Activated naive CD8-positive, alpha-beta T cell (primary cell): ENCODE data around the gene UVRAG.

Experiments used
- H3K27ac Mint-ChIP-seq: one replicate; pipeline ENCODE4 v1.8.0; 2021; ENCODE audit warnings: mixed read lengths
- H3K27me3 Mint-ChIP-seq: one replicate; pipeline ENCODE4 v1.8.0; 2021; ENCODE audit warnings: mixed read lengths
- H3K36me3 Mint-ChIP-seq: one replicate; pipeline ENCODE4 v1.8.0; 2021; ENCODE audit warnings: mixed read lengths
- H3K4me1 Mint-ChIP-seq: one replicate; pipeline ENCODE4 v1.8.0; 2021; ENCODE audit warnings: low read depth, mixed read lengths
- H3K4me3 Mint-ChIP-seq: one replicate; pipeline ENCODE4 v1.8.0; 2021; ENCODE audit warnings: mild to moderate bottlenecking, mixed read lengths
- H3K9me3 Mint-ChIP-seq: one replicate; pipeline ENCODE4 v1.8.0; 2021; ENCODE audit warnings: low read depth, mixed read lengths

UVRAG gene

GRCh38 chr11:76025068-76025467 is 210.1 kb downstream of the UVRAG start:
- H3K36me3 Mint-ChIP-seq, result peaks cover 45% of the 10 kb centered on the region
- peaks cover 3% of the 10 kb centered on the region for H3K9me3 Mint-ChIP-seq
- no peak overlapping the region for H3K4me3 Mint-ChIP-seq
- no peaks in the 10 kb centered on the region for H3K27me3 Mint-ChIP-seq
- no peak overlapping the region for H3K27ac Mint-ChIP-seq
- peaks cover 2% of the 10 kb centered on the region for H3K4me1 Mint-ChIP-seq

- H3K4me1 Mint-ChIP-seq, result peaks cover 2% of the 10 kb centered on the region
- no peaks in the 10 kb centered on the region for H3K27me3 Mint-ChIP-seq
- peaks cover 3% of the 10 kb centered on the region for H3K9me3 Mint-ChIP-seq
- no peak overlapping the region for H3K27ac Mint-ChIP-seq
- H3K4me3 Mint-ChIP-seq, result no peak overlapping the region
- peaks cover 48% of the 10 kb centered on the region for H3K36me3 Mint-ChIP-seq
Measured at GRCh38 chr11:76025817-76026216, 210.8 kb downstream of the UVRAG start.

GRCh38 chr11:76026281-76026680 is 211.3 kb downstream of the UVRAG start:
- no peak overlapping the region for H3K27ac Mint-ChIP-seq
- H3K36me3 Mint-ChIP-seq, result peaks cover 50% of the 10 kb centered on the region
- peaks cover 1% of the 10 kb centered on the region for H3K4me1 Mint-ChIP-seq
- H3K4me3 Mint-ChIP-seq, result no peak overlapping the region
- no peaks in the 10 kb centered on the region for H3K27me3 Mint-ChIP-seq
- H3K9me3 Mint-ChIP-seq, result peaks cover 3% of the 10 kb centered on the region

- peaks cover 49% of the 10 kb centered on the region for H3K36me3 Mint-ChIP-seq
- H3K9me3 Mint-ChIP-seq, result peaks cover 3% of the 10 kb centered on the region
- no peaks in the 10 kb centered on the region for H3K27me3 Mint-ChIP-seq
- no peaks in the 10 kb centered on the region for H3K4me1 Mint-ChIP-seq
- no peak overlapping the region for H3K27ac Mint-ChIP-seq
- no peak overlapping the region for H3K4me3 Mint-ChIP-seq
Measured at GRCh38 chr11:76026862-76027261, 211.9 kb downstream of the UVRAG start.

- H3K4me3 Mint-ChIP-seq, result no peak overlapping the region
- no peaks in the 10 kb centered on the region for H3K4me1 Mint-ChIP-seq
- no peak overlapping the region for H3K27ac Mint-ChIP-seq
- H3K27me3 Mint-ChIP-seq, result no peaks in the 10 kb centered on the region
- H3K9me3 Mint-ChIP-seq, result peaks cover 3% of the 10 kb centered on the region
- peaks cover 31% of the 10 kb centered on the region for H3K36me3 Mint-ChIP-seq
Measured at GRCh38 chr11:76030286-76030685, 215.3 kb downstream of the UVRAG start.

GRCh38 chr11:76030968-76031590 is 216.1 kb downstream of the UVRAG start:
- Mint-ChIP-seq H3K36me3 (peaks cover 31% of the 10 kb centered on the region), H3K27ac (no peak overlapping the region), H3K4me1 (no peaks in the 10 kb centered on the region), H3K4me3 (no peak overlapping the region), H3K9me3 (peaks cover 3% of the 10 kb centered on the region), H3K27me3 (no peaks in the 10 kb centered on the region)

- no peaks in the 10 kb centered on the region for H3K27me3 Mint-ChIP-seq
- no peak overlapping the region for H3K4me3 Mint-ChIP-seq
- peaks cover 18% of the 10 kb centered on the region for H3K36me3 Mint-ChIP-seq
- H3K4me1 Mint-ChIP-seq, result no peaks in the 10 kb centered on the region
- no peaks in the 10 kb centered on the region for H3K9me3 Mint-ChIP-seq
- no peak overlapping the region for H3K27ac Mint-ChIP-seq
Measured at GRCh38 chr11:76033699-76034098, 218.7 kb downstream of the UVRAG start.

- Mint-ChIP-seq H3K4me3 (no peak overlapping the region), H3K27ac (no peak overlapping the region), H3K9me3 (no peaks in the 10 kb centered on the region), H3K4me1 (no peaks in the 10 kb centered on the region), H3K36me3 (peaks cover 10% of the 10 kb centered on the region), H3K27me3 (no peaks in the 10 kb centered on the region)
Measured at GRCh38 chr11:76035020-76035419, 220.0 kb downstream of the UVRAG start.

- H3K27me3 Mint-ChIP-seq, result no peaks in the 10 kb centered on the region
- no peaks in the 10 kb centered on the region for H3K4me1 Mint-ChIP-seq
- H3K36me3 Mint-ChIP-seq, result peaks cover 10% of the 10 kb centered on the region
- no peak overlapping the region for H3K27ac Mint-ChIP-seq
- no peaks in the 10 kb centered on the region for H3K9me3 Mint-ChIP-seq
- H3K4me3 Mint-ChIP-seq, result no peak overlapping the region
Measured at GRCh38 chr11:76038608-76039007, 223.6 kb downstream of the UVRAG start.

GRCh38 chr11:76041208-76041607 is 226.2 kb downstream of the UVRAG start:
- peaks cover 26% of the 10 kb centered on the region for H3K36me3 Mint-ChIP-seq
- H3K27ac Mint-ChIP-seq, result no peak overlapping the region
- peaks cover 7% of the 10 kb centered on the region for H3K9me3 Mint-ChIP-seq
- H3K4me1 Mint-ChIP-seq, result no peaks in the 10 kb centered on the region
- H3K4me3 Mint-ChIP-seq, result no peak overlapping the region
- H3K27me3 Mint-ChIP-seq, result no peaks in the 10 kb centered on the region

- H3K27me3 Mint-ChIP-seq, result no peaks in the 10 kb centered on the region
Measured at GRCh38 chr11:76044750-76045320, 229.8 kb downstream of the UVRAG start.

GRCh38 chr11:76047231-76047630 is 232.2 kb downstream of the UVRAG start:
- Mint-ChIP-seq H3K4me1 (no peaks in the 10 kb centered on the region), H3K27ac (no peak overlapping the region), H3K9me3 (peaks cover 19% of the 10 kb centered on the region), H3K36me3 (peaks cover 47% of the 10 kb centered on the region), H3K4me3 (no peak overlapping the region), H3K27me3 (no peaks in the 10 kb centered on the region)

More at GRCh38 chr11:76044750-76045320, 229.8 kb downstream of the UVRAG start:
- Mint-ChIP-seq H3K4me1 (no peaks in the 10 kb centered on the region), H3K4me3 (no peak overlapping the region), H3K27ac (no peak overlapping the region), H3K9me3 (peaks cover 19% of the 10 kb centered on the region), H3K36me3 (peaks cover 47% of the 10 kb centered on the region)

GRCh38 chr11:76047766-76048165 is 232.8 kb downstream of the UVRAG start:
- Mint-ChIP-seq H3K36me3 (peaks cover 49% of the 10 kb centered on the region), H3K27ac (no peak overlapping the region), H3K27me3 (no peaks in the 10 kb centered on the region), H3K9me3 (peaks cover 19% of the 10 kb centered on the region), H3K4me3 (no peak overlapping the region), H3K4me1 (no peaks in the 10 kb centered on the region)

GRCh38 chr11:76048763-76049162 is 233.8 kb downstream of the UVRAG start:
- Mint-ChIP-seq H3K27ac (no peak overlapping the region), H3K9me3 (peaks cover 19% of the 10 kb centered on the region), H3K4me1 (no peaks in the 10 kb centered on the region), H3K36me3 (peaks cover 50% of the 10 kb centered on the region), H3K4me3 (no peak overlapping the region), H3K27me3 (no peaks in the 10 kb centered on the region)

- Mint-ChIP-seq H3K9me3 (peaks cover 19% of the 10 kb centered on the region), H3K27me3 (no peaks in the 10 kb centered on the region), H3K4me1 (no peaks in the 10 kb centered on the region), H3K27ac (no peak overlapping the region), H3K36me3 (peaks cover 53% of the 10 kb centered on the region), H3K4me3 (no peak overlapping the region)
Measured at GRCh38 chr11:76049511-76049910, 234.5 kb downstream of the UVRAG start.

- H3K27me3 Mint-ChIP-seq, result no peaks in the 10 kb centered on the region
- no peak overlapping the region for H3K27ac Mint-ChIP-seq
- no peak overlapping the region for H3K4me3 Mint-ChIP-seq
- peaks cover 40% of the 10 kb centered on the region for H3K36me3 Mint-ChIP-seq
- no peaks in the 10 kb centered on the region for H3K4me1 Mint-ChIP-seq
- H3K9me3 Mint-ChIP-seq, result peaks cover 7% of the 10 kb centered on the region
Measured at GRCh38 chr11:76051937-76052336, 236.9 kb downstream of the UVRAG start.
